NCI-H460 (cell line): ENCODE results near the gene ZNF562. TPM values are rescaled to one million over a fixed set of nuclear protein-coding genes. Genes with fewer than 3 reads are reported as not detected.

Source experiments
- DNase-seq: peaks from one replicate; pipeline ENCODE4 v3.0.0-alpha.2; 2016; ENCODE audit warnings: low read depth; ENCODE audit errors: extremely low read depth
- total RNA-seq: library from RNA; depleted of rRNA; stranded (reverse); fragments of >200 nt; shearing (Covaris generic); gene quantifications from 2 replicates; pipeline ENCODE4 v1.2.3, GENCODE V29; 2014; rRNA removed

ZNF562 gene
- total RNA-seq, 1 experiment from 2014 or later = 33.7 TPM

DNA sequence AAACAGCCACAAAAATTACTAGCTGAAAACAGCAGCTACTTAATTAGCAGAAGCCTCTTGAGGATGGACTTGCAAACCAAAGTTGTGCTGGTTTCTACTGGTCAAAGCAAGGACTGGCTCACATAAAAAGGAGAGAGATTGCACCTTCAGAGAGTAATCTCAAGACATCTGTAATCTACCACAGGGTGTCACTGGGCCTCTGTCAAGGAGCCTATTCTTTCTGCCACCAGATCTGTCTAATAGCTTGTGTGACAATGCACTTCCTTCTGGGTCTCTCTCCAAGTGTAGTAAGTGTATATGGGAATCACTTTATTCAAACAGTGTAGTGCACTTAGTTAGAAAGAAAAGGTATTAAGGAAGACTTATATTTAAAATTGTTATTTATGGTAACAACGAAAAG, 29.4 kb downstream of the ZNF562 start:
- DNase-seq = no peak

DNA sequence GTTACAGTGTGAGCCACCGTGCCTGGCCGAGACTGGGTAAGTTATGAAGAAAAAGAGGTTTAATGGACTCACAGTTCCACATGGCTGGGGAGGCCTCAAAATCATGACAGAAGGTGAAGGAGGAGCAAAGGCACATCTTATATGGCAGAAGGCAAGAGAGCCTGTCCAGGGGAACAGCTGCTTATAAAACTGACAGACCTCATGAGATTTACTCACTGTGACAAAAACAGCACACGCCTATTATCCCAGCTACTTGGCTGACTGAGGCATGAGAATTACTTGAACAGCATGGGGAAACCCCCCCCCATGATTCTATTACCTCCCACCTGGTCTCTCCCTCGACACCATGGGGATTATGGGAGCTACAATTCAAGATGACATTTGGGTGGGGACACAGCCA, 30.4 kb downstream of the ZNF562 start:
- DNase-seq = no peak

- DNase-seq = no peak
Measured at GRCh38 chr19:9641810-9642209, 33.1 kb downstream of the ZNF562 start.

GRCh38 chr19:9640956-9641355, 33.9 kb downstream of the ZNF562 start:
- no peak for DNase-seq

DNA sequence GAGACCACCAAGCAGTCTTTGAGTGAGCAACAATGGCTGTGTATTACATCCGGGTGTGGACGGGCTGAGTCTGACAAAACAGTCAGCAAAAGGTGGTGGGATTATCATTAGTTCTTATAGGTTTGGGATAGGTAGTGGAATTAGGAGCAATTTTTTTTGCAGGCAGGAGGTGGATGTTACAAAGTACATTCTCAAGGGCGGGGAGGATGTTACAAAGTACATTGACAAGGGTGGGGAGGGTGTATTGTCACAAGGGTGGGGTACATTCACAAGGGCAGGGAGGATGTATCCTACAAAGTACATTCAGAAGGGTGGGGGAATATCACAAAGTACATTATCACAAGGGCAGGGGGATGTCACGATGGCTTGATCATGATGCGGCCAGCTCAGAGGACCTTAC, 38.9 kb downstream of the ZNF562 start:
- no peak for DNase-seq

- no peak for DNase-seq
Measured at GRCh38 chr19:9627856-9628255, 47.0 kb downstream of the ZNF562 start.

- DNase-seq = no peak
Measured at GRCh38 chr19:9622531-9622930, 52.4 kb downstream of the ZNF562 start.

GRCh38 chr19:9621156-9622037, 53.5 kb downstream of the ZNF562 start, which contains the start of gene ZNF561:
TSS of gene ZNF561 (minus strand) at chr19:9621232. CDS start at chr19:9619456, 1,776 bp downstream.
- DNase-seq = peak; percentile 71

DNA sequence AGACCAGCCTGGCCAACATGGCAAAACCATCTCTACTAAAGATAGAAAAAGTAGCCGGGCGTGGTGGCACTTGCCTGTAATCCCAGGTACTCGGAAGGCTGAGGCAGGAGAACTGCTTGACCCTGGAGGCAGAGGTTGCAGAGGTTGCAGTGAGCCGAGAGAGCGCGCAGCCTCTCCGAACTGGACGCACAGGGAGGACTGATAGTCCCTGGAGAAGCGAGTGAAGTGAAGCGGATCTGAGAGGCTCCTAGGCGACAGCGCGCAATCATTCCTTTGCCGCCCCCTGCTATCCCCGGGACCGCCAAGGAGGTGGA, 54.1 kb downstream of the ZNF562 start:
- no peak for DNase-seq

DNA sequence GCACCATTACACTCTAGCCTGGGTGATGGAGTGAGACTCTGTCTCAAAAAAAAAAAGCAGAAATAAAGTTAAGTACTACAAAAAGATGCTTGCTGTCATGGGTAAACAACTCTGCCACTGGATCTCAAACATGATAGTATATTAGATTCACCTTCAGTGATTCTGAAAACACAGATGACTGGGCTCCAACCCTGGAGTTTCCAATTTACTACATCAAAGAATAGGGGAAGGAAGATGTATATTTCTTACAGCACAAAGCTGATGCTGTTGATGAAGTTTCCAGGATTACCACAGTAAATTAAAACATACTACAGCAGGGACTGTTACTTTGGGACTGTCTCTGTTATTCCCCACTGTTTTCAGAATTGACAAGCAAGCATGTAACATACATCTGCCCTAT, 59.1 kb downstream of the ZNF562 start:
- DNase-seq = no peak

DNA sequence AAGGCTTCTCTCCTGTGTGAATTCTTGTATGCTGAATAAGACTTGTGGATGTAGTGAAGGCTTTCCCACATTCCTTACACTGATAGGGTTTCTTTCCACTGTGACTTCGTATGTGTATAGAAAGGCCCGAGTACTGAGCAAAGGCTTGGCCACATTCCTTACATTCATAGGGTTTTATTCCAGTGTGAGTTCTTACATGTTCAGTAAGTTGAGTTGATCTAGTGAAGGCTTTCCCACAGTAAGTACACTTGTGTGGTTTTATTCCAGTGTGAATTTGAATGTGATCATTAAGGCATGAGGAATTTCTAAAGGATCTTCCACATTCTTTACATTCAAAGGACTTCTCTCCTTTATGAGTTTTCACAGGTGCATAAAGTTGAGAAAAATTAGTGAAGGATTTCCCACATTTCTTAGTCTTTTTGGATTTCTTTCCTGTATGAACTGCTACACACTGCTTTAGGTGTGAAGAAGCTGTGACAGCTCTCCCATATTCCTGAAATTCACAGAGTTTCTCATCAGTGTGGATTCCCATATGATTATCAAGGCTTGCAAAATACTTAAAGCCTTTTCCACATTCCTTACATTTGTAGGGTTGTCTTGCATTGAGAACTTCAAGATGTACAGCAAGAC, 64.3 kb downstream of the ZNF562 start:
- no peak for DNase-seq

GRCh38 chr19:9608912-9609311, 66.0 kb downstream of the ZNF562 start:
- DNase-seq = no peak

DNA sequence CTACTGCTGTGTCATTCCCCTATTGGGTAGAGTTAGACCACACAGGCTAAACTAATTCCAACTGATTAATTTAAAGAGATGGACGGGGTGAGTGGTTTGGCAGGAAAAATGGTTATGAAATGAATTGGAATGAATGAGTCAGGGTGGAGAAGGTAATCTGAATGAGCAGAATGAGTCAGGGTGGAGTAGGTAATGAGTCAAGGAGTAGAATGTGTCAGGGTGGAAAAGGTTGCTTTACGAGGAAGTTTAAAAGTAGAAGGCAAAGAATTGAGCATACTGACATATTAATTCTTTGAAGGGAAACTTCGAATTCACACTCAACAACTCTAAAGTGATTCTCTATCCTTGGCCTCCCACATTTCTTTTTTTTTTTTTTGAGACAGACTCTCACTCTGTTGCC, 77.9 kb downstream of the ZNF562 start:
- no peak for DNase-seq

Other genes starting within 250 kb of the ZNF562 start
- gene ZNF266, start 239.5 kb downstream of the ZNF562 start, total RNA-seq = 8.1 and 9.1 TPM in 2 replicates
- gene ZNF560, start 176.5 kb downstream of the ZNF562 start, total RNA-seq = not detected in 2 replicates
- gene ZNF426, start 136.5 kb downstream of the ZNF562 start, total RNA-seq = 13.2 and 16.3 TPM in 2 replicates
- 80.1 and 86.4 TPM in 2 replicates for gene ZNF121, start 90.6 kb downstream of the ZNF562 start, total RNA-seq
- gene ZNF561, start 53.9 kb downstream of the ZNF562 start, total RNA-seq = 23.9 and 26.1 TPM in 2 replicates
- 1.7 and 2.6 TPM in 2 replicates for gene ZNF846, start 93.6 kb upstream of the ZNF562 start, total RNA-seq
- 13.9 and 14.4 TPM in 2 replicates for gene FBXL12, start 144.0 kb upstream of the ZNF562 start, total RNA-seq
- 150 and 160 TPM in 2 replicates for gene UBL5, start 152.8 kb upstream of the ZNF562 start, total RNA-seq
- gene PIN1, start 160.2 kb upstream of the ZNF562 start, total RNA-seq = 64.6 and 79.5 TPM in 2 replicates